ENCODE data around the gene NECAB3. TPM values are rescaled to one million over a fixed set of nuclear protein-coding genes. Genes with fewer than 3 reads are reported as not detected.

NECAB3 gene
- total and polyA plus RNA-seq, 2 of the 13 experiments (the other 11 are each of a cell fraction or from before 2014, with no cell fraction given): 61.5 to 65.5 TPM

DNA sequence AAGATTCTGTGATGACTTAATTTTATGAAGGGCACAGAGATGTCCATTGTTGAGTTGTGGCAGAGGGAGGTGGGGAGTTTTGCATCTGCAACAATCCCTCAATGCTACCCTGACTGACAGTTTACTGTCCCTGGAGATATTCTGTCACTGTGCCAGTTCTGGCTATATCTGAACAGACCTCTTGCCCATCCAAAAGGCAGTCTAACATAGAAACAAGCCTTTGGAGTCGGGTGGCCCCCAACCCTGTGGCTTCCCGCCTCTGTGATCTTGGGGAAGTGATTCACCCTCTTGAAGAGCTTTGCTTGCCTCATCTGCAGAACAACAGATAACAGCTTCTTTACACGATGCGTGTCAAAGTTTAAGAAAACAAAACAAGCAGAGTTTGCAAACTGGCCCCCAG, 15.7 kb upstream of the NECAB3 start:
- H4K20me1 ChIP-seq (ENCODE audit: insufficient read depth, low read length): no peaks in the 10 kb centered on the region
- CTCF ChIA-PET (ENCODE audit: low intra/inter-chr PET ratio, low total read pairs): no interaction called here
- H3K4me3 ChIP-seq (replicated peaks in 1 of 3; ENCODE audit: insufficient read depth in 1 of 3, low read depth in 2 of 3, low read length in 3 of 3): no peak overlapping the region
- no peak overlapping the region for H3K27ac ChIP-seq (ENCODE audit: extremely low read length, insufficient read depth, low read length)
- FAIRE-seq (peak; percentile 18), DNase-seq (ENCODE audit: low spot score) (peak; percentile 50), ATAC-seq (no peak)
- H3K27me3 ChIP-seq (ENCODE audit: control insufficient read depth in 1 of 2, insufficient read depth in 2 of 2, low read length in 2 of 2): no peaks in the 10 kb centered on the region
- no peak overlapping the region for H2AFZ ChIP-seq (ENCODE audit: low read length)
- no peaks in the 10 kb centered on the region for H3K9me3 ChIP-seq (ENCODE audit: low read length)
- in situ Hi-C loops (cut with HindIII; ENCODE audit: extremely low pct_ligation_motif_present, low pct_unique_long_range_greater_than_20kb) (no loop called here), intact Hi-C loops (cut with micrococcal nuclease; ENCODE audit: unreplicated experiment) (loop anchor here (5.0 kb wide), 1 partner anchor 122 kb away; the partner anchor contains the start of gene CHMP4B)
- POLR2A ChIA-PET: interaction anchor here (1.0 kb wide), 1 partner anchor 17 kb away, joined by 3 read pairs; no protein-coding TSS in a partner anchor
- WGBS (ENCODE audit: low lambda C conversion rate): 15% methylated on average over 4 of the region's 4 CpGs
- H3K36me3 ChIP-seq (replicated peaks in 1 of 2; ENCODE audit: control insufficient read depth in 1 of 2, insufficient read depth in 2 of 2, low read length in 2 of 2): no peaks in the 10 kb centered on the region
- peaks cover 6% of the 10 kb centered on the region for H3K79me2 ChIP-seq (ENCODE audit: insufficient read depth, low read length)
- peak overlapping the region; percentile 22; the same call in 1 of the 2 replicates for H3K4me2 ChIP-seq (ENCODE audit: low read depth, low read length)
- no TSS peak for BruUV-seq (replicated peaks)
- no peak overlapping the region for H3K9ac ChIP-seq (ENCODE audit: insufficient read depth, low read depth, low read length)
- H3K4me1 ChIP-seq (ENCODE audit: insufficient read depth, low read length): peaks cover 79% of the 10 kb centered on the region
- TF ChIP-seq GTF2F1 (IDR thresholded peaks at IDR 0.05; ENCODE audit: low read length) (no peak), KAT7 (CRISPR knock-in tag; IDR thresholded peaks at IDR 0.05; ENCODE audit: borderline replicate concordance) (no peak), ZNF260 (CRISPR knock-in tag; IDR thresholded peaks at IDR 0.05; ENCODE audit: borderline replicate concordance, low read depth) (no peak), KDM2A (CRISPR knock-in tag; IDR thresholded peaks at IDR 0.05; ENCODE audit: borderline replicate concordance, low read depth) (peak; percentile 49; the same call in 1 of the 2 replicates), GATAD2A (CRISPR knock-in tag; IDR thresholded peaks at IDR 0.05) (no peak), ZNF430 (CRISPR knock-in tag; IDR thresholded peaks at IDR 0.05) (peak; percentile 16; the same call in 1 of the 2 replicates), FOSL1 (CRISPR knock-in tag; IDR thresholded peaks at IDR 0.05; ENCODE audit: borderline replicate concordance) (peak; percentile 60; the same call in 1 of the 2 replicates), HHEX (CRISPR knock-in tag; IDR thresholded peaks at IDR 0.05) (no peak), ZSCAN31 (CRISPR knock-in tag; IDR thresholded peaks at IDR 0.05; ENCODE audit: low read depth) (no peak), ZSCAN30 (CRISPR knock-in tag; IDR thresholded peaks at IDR 0.05) (no peak), THAP11 (CRISPR knock-in tag; IDR thresholded peaks at IDR 0.05) (0 out of 2 replicates have a peak, but pooled peaks have one; percentile 8), ZNF510 (CRISPR knock-in tag; IDR thresholded peaks at IDR 0.05; ENCODE audit: low read depth) (0 out of 2 replicates have a peak, but pooled peaks have one; percentile 36), TCF7 (IDR thresholded peaks at IDR 0.05; ENCODE audit: low read depth) (peak; percentile 89), SIN3A (IDR thresholded peaks at IDR 0.05; ENCODE audit: borderline replicate concordance, low read depth, low read length) (0 out of 2 replicates have a peak, but pooled peaks have one; percentile 2), TBP (CRISPR knock-in tag; IDR thresholded peaks at IDR 0.05) (no peak), SP5 (CRISPR knock-in tag; IDR thresholded peaks at IDR 0.05; ENCODE audit: borderline replicate concordance, low read depth) (no peak), FOSL2 (CRISPR knock-in tag; IDR thresholded peaks at IDR 0.05) (peak; percentile 90), NCOA5 (CRISPR knock-in tag; IDR thresholded peaks at IDR 0.05) (no peak), KMT2A (CRISPR knock-in tag; IDR thresholded peaks at IDR 0.05) (0 out of 2 replicates have a peak, but pooled peaks have one; percentile 9), SAP130 (CRISPR knock-in tag; IDR thresholded peaks at IDR 0.05; ENCODE audit: low read depth) (peak; percentile 62; the same call in 1 of the 2 replicates), SOX5 (CRISPR knock-in tag; IDR thresholded peaks at IDR 0.05; ENCODE audit: borderline replicate concordance) (0 out of 2 replicates have a peak, but pooled peaks have one; percentile 41), ZSCAN9 (CRISPR knock-in tag; IDR thresholded peaks at IDR 0.05; ENCODE audit: borderline replicate concordance) (no peak), FOXP1 (IDR thresholded peaks at IDR 0.05) (no peak), FOXP1 (CRISPR knock-in tag; IDR thresholded peaks at IDR 0.05) (peak; percentile 76), SAFB2 (CRISPR knock-in tag; IDR thresholded peaks at IDR 0.05; ENCODE audit: borderline replicate concordance, low read depth) (no peak), ZNF598 (CRISPR knock-in tag; IDR thresholded peaks at IDR 0.05; ENCODE audit: borderline replicate concordance) (no peak), ZNF24 (IDR thresholded peaks at IDR 0.05) (no peak)
- TF ChIP-seq, protein P1, sequence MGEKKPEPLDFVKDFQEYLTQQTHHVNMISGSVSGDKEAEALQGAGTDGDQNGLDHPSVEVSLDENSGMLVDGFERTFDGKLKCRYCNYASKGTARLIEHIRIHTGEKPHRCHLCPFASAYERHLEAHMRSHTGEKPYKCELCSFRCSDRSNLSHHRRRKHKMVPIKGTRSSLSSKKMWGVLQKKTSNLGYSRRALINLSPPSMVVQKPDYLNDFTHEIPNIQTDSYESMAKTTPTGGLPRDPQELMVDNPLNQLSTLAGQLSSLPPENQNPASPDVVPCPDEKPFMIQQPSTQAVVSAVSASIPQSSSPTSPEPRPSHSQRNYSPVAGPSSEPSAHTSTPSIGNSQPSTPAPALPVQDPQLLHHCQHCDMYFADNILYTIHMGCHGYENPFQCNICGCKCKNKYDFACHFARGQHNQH (CRISPR knock-in tag; IDR thresholded peaks at IDR 0.05): 0 out of 2 replicates have a peak, but pooled peaks have one; percentile 16
- TF ChIP-seq, protein P2, sequence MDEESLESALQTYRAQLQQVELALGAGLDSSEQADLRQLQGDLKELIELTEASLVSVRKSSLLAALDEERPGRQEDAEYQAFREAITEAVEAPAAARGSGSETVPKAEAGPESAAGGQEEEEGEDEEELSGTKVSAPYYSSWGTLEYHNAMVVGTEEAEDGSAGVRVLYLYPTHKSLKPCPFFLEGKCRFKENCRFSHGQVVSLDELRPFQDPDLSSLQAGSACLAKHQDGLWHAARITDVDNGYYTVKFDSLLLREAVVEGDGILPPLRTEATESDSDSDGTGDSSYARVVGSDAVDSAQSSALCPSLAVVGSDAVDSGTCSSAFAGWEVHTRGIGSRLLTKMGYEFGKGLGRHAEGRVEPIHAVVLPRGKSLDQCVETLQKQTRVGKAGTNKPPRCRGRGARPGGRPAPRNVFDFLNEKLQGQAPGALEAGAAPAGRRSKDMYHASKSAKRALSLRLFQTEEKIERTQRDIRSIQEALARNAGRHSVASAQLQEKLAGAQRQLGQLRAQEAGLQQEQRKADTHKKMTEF (CRISPR knock-in tag; IDR thresholded peaks at IDR 0.05): peak; percentile 51
